GM18520 (cell line): ENCODE data around the gene S1PR1.
A peak's percentile ranks its signal among the peaks of the same experiment; 100 is the strongest.
"Not testable (repeated sequence)": the region's sequence is repeated elsewhere in the genome, so short reads cannot be mapped to it uniquely, and the experiment has no call there.

Experiments
- ATAC-seq: cut with Tn5 transposase; IDR thresholded peaks from one replicate; pipeline ENCODE4 v1.9.1; 2021; ENCODE audit not compliant: unreplicated experiment

The S1PR1 gene

DNA sequence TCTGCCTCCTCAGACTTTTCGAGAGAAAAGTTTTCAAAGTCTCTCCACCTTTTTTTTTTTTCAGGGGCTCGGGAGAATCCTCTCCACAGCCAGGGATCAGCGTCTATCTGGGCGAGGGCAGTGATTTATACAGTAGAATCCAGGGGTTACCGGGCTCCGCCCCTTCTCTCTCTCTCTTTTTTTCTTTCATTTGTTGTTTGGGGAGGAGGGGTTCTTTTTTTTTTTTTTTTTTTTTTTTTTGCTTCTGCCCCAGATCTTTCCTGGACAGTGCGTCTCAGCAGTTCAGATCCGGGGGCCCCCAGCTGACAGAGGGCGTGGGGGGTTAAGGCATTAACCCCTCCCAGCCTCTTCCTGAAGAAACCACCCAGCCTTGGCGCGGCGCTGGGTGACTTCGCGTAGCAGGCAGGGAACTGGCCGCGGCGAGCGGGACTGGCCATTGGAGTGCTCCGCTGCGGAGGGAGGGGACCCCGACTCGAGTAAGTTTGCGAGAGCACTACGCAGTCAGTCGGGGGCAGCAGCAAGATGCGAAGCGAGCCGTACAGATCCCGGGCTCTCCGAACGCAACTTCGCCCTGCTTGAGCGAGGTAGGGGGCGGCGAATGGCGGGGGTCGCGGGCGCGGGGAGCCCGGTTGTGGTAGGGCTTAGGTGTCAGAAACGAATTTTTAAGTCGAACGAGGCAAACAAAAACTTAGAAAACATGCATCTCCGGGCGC is at the start of gene S1PR1:
TSS of gene S1PR1 (plus strand) at position 504 of the 713 bp plus-strand sequence. CDS start 1,966 bp downstream, outside the sequence.
- ATAC-seq: no peak

DNA sequence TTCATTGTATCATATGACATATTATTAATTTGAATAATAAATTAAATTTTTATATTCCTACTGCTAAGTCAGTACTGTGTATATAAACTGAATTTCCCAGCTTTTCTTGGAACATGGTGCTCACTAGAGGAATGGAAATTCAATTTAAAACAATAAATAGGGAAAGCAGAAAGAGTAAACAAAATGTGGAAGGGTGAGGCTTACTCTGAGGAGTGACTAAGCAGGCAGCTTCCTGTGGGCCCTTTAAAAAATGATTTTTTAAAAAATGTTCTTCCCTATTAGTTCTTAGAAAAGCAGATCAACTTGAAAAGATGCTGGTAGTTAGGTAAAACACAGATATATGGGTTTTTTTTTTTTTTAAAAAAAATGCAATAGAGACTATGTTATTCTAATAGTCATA is 49.5 kb upstream of the S1PR1 start:
- no peak for ATAC-seq

DNA sequence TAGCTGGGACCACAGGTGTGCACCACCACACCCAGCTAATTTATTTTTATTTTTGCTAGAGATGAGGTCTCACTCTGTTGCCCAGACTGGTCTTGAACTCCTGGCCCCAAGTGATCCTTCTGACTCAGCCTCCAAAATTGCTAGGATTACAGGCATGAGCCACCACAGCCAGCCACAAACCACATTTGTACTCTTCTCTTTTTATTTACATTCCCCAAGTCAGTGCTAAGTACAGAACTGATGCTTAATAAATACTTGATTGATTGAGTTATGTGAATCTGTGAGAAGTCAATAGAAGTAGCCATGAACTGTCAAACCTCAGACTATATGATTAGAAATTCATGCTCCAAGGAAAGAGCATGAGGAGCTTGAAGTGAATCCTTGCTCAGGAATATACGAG is 48.5 kb upstream of the S1PR1 start:
- no peak for ATAC-seq

DNA sequence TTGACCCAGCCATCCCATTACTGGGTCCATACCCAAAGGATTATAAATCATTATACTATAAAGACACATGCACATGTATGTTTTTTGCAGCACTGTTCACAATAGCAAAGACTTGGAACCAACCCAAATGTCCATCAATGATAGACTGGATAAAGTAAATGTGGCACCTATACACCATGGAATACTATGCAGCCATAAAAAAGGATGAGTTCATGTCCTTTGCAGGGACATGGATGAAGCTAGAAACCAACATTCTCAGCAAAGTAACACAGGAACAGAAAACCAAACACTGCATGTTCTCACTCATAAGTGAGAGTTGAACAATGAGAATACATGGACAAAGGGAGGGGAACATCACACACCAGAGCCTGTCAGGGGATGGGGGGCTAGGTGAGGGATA is 47.9 kb upstream of the S1PR1 start:
- ATAC-seq: not testable (repeated sequence)

DNA sequence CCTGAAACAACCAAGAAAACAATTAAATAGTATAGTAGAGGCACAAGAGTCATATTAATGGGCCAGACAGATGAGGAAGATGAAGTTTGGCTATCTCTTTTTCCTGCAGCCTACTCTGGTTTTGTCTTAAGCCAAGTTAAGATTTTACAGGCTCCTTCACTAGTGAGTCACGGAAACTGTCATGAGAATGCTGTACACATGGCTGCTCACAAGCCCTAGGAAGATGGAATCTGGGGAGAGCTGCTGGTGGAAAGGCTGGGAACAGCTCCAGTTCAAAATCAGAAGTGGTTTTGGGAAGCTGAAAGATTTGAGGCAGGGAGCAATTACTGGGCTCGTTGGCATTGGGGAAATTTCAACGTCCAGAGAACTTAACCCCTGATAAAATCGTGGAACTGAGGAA is 46.4 kb upstream of the S1PR1 start:
- ATAC-seq: no peak

DNA sequence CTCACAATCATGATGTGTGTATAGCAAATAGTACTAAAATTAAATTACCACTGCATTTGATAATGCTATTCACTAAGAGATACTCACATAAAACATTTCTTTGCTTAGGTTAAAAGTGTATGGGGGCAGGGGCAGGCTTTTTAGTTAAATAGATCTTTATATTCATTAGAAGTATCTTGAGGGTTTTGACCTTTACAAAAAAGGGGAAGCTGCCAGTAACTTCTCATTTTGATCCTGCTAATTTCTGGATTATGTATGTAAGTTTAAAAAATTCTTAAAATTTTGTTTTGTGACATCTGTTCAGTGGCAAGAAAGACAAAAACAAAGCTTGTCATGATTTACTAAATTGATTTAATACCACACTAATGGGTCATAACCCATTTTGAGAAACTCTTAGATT is 45.8 kb upstream of the S1PR1 start:
- ATAC-seq: no peak

DNA sequence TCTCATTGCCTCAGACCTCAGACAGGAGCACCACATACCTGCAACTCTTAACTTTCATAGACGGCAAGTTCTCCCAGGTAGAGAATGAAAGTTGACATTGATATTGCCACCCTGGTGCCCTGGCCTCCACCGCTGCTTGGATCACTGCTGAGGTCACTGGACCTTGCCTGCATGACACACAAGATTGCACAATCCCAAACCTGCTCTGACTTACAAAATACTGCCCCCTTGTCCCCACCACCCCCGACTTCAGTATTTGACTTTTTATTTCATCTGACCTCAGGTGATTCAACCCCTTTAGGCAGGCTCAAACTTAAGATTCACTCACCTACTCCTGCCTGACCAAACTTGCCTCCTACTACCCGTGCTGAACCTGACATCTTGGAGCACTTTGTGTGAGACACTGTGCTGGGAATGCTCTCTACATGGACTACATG is 43.1 kb upstream of the S1PR1 start:
- ATAC-seq: no peak

DNA sequence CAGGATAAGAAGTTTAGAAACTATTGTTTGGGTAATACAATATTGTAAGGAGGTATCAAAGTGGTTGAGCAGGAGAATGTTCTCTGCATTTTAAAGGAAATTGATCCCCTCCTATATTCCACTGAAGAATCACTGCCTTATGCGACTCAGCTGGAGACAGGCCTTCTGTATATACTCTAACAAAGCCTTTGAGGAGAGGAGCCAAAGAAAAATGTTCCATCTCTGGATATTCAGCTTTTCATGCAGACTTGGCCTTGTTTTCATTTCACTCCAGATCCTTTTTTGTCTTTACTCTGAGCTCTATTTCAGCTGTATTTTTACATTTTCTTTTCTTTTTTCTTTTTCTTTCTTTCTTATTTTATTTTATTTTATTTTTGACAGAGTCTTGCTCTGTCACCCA is 42.1 kb upstream of the S1PR1 start:
- ATAC-seq: no peak

DNA sequence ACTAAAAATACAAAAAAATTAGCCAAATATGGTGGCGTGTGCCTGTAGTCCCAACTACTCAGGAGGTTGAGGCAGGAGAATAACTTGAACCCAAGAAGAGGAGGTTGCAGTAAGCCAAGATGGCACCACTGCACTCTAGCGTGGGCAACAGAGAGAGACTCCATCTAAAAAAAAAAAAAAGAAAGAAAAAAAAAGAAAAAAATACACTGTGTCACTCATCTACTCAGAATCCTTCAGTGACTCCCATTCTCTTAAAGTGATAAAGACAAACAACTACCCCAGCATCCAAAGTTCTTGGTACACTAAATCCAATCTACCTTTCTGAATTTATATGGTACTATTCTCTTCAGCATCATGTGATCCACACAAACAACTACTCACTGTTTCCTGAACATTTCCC is 40.2 kb upstream of the S1PR1 start:
- no peak for ATAC-seq

DNA sequence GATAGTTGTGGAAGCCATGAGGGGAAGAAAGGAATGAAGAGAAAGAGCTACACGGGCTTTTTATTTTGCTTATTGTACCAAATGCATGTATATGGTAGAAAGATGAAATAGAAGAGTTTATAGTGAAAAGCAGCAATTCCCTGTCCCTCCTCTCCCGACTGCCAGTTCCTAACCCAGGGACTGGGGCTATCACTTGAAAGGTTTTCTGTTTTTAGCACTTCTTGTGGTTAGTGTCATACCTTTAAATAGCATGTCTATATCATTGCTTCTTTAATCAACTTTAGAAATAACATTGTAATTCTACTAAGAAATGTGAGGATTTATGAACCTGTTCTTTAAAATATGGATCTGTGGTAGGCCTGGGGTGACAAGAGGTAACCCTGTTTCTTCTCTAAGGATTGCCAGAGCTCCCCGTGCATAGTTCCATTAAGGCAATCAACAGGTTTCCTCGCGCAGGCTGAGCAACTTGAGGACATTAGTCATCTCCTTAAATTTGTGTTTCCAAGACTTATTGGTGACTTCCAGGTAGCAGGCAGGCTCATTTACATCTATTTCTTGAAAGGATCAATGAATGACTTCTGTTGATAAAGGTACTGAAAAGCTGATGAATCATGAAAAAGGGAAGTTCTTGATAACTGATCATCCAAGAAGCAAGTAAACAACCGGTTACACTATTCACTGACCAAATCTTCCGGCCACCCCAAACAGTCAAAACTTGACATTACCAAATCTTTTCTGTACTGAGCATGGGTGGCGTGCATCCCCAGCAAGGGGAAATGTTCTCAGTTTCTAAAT is 37.8 kb upstream of the S1PR1 start:
- ATAC-seq: peak; percentile 98

DNA sequence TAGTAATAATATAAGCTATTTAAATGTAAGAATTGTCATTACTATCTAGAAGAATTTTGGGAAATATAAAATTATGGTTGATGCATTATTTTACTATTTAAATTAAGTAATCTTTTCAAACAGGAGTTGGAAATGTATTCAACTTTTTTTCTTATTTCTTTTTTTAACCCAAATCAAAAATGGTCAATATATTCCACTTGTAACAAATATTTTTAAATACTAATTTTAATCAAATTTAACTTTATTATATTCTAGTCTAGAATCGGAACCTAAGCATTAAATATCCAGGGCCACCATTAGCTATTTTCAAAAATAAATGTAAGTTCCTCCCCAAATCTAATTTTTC is 37.2 kb upstream of the S1PR1 start:
- no peak for ATAC-seq

DNA sequence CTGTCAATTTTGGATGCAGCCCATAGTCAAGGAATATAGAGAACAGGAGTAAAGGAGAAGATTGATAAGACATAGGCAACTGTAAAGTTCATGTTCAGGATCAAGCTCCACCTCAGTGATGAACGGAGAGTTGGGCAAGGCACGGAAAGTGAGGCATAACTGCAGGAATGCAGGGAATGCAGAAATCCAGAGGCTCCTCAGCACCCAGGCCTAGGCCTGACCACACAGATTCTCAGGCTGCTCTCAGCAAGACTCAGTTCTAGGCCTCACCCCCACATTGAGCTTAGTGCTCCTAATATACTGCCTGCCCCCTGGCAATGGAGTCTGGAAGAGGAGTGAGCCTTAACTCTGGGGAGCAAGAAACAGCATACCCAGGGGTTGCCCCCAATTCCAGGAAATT is 36.3 kb upstream of the S1PR1 start:
- ATAC-seq: no peak

DNA sequence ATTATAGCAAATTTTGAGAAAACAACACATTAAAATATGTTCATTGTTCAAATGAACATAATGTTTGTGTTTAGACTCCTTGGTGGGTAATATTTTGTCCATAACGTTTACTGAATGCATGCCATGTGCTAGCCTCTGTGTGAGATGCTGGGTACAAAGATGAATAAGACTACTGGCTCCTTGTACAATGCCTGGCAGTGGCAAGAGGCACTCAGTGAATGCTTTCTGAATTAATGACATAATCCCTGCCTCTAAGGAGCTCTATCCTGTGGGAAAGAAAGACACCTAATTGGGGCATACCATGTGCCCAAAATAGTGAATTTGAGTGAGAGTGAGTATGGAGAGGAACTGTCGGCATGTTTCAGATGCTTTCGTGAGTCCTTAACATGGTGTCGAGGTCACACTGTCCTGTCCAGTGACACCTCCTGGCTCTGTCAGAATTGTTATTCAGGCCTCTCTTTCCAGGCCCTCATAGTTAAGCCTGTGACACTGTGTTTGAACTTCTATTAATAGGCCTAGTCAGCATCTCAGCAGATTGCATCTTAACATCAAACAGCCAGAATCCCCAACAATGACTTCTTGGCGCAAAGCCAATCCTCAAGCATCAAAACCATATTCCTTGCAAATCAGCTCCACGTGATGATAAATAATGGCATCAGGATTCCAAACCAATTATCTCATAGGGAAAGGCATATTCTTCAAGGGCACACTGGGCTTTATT is 32.8 kb upstream of the S1PR1 start:
- no peak for ATAC-seq

DNA sequence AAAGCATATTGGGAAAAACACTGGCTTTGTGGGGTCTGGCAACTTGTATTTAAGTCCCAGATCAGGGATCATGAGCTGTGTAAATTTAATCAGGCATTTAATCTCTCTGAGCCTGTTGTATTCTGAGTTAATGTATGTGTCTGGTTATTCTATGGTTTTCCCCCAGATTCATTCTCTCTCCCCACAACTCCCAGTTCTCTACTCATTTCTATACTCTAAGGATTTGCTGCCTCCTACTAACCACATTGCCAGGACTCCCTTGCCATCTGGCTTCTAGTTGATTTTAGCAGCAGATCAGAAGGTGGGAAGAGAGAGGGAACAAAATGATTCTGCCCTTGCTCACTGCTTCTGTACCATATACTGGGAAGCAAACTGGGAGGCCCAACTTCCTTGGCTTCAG is 31.4 kb upstream of the S1PR1 start:
- no peak for ATAC-seq

DNA sequence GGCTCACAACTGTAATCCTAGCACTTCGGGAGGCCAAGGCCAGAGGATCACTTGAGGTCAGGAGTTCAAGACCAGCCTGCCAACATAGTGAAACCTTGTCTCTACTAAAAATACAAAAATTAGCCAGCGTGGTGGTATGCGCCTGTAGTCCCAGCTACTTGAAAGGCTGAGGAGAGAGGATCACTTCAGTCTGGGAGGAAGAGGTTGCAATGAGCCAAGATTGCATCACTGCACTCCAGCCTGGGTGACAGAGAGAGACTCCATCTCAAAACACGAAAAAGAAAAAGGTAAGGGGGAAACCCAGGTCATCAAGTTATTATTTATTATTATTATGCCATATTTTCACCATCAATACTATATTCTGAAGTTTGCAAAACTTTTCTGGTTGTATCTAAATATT is 30.7 kb upstream of the S1PR1 start:
- ATAC-seq: not testable (repeated sequence)

DNA sequence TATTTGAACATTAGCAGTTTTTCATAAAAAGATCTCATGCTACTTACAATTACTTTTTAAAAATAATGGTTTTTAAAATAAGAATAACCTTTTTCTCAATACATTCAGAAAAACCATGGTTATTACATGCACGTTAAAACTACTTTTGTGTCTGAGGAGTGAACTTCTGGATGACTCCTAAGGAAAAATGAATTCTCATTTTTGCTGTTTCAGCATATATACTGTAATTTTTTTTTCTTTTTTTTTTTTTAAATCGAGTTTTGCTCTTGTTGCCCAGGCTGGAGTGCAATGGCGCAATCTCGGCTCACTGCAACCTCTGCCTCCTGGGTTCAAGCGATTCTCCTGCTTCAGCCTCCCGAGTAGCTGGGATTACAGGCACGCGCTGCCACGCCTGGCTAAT is 29.5 kb upstream of the S1PR1 start:
- not testable (repeated sequence) for ATAC-seq

DNA sequence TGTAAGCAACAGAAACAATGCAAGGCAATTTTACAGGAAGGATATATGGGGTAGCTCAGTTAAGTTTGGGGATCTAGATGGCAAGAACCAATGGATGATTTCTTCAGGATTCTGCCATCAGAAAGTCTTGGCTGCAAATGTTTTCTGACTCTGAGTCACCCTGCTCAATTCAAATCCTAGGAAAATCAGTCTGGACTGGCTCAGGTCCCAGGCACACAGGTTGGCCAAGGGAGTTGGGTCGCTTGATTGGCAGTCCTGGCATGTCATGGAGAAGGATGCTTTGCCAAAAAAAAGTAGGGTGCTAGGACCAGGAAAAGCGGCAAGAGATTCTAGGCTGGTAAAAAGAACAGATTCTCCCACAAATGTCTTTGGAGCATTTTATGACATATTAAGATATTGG is 28.9 kb upstream of the S1PR1 start:
- no peak for ATAC-seq

DNA sequence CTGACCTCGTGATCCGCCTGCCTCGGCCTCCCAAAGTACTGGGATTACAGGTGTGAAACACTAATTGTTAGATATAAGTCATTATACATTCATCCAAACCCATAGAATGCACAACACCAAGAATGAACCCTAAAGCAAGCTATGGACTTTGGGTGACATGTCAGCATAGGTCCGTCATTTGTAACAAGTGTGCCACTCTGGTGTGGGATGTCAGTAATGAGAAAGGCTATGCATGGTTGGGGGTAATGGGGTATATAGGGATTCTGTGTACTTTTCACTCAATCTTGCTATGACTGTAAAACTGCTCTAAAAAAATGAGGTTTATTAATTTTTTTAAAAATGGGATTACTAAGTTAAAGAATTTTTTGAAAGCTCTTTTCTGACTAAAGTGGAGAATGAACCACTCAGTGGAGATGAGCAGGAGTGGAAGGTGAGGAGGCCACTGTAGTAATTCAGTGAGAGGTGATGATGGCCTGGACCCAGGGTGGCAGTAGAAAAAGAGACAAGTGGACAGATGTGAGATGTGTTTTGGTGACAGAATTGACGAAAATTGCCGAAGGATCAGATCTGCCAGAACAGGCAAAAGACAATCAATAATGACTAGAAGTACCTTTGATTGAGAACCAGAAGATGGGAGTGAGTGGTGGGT is 21.3 kb upstream of the S1PR1 start:
- ATAC-seq: no peak

DNA sequence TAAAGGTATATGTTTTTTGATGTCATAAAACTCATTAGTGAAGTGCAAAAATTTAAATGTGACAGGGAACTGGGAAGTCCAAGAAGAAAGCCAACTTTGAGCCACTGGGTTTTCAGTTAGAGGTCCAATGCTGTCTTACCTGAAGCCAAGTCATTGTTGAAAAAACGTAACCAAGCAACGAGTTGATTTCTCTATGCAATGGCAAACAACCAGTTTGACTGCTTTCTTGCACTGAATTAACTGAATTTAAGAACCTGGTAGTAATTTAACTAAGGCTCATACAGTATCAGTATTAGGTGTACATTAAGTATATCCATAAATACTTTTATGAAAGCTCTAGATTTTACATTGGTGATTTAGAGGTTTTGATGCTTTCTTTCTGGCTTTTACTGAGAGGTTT is 20.2 kb upstream of the S1PR1 start:
- no peak for ATAC-seq

DNA sequence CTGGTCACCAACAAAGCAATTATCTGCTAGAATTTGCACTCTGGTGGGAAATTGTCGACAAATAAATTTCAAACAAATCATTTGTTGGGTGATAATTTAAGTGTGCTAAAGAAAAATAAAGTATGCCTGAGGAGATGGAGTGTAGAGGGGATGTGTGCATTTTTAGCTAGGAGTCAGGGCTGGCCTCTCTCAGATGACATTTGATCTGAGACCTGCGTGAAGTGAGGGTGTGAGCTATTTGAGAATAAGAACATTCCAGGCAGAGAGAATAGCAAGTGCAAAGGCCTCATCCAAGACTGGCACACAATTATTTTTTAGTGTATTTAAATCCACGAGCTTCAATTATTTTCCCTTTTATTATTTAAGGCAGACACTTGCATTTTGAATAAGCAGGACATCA is 19.7 kb upstream of the S1PR1 start:
- no peak for ATAC-seq

DNA sequence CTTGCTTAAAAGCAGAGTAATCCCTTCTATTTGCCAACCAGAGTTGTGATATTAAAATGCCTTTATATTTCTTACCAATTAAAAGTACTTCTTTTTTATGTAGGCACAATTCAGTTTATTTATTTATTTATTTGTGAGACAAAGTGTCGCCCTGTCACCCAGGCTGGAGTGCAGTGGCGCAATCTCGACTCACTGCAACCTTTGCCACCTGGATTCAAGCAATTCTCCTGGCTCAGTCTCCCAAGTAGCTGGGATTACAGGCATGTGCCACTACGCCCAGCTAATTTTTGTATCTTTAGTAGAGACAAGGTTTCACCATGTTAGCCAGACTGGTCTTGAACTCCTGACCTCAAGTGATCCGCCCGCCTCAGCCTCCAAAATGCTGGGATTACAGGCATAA is 17.9 kb upstream of the S1PR1 start:
- ATAC-seq: not testable (repeated sequence)
